GM06990 (cell line): ENCODE measurements around the gene CLEC20A.
A peak's percentile ranks its signal among the peaks of the same experiment; 100 is the strongest.

Experiments used
- DNase-seq: peaks from one replicate; pipeline ENCODE4 v3.0.0-alpha.2; 2011; ENCODE audit not compliant: insufficient read length; ENCODE audit errors: extremely low read depth
- H3K27me3 ChIP-seq: replicated peaks from 2 replicates; pipeline ENCODE4 v1.6.0; 2011; ENCODE audit warnings: low read length; ENCODE audit not compliant: control insufficient read depth, insufficient read depth
- H3K36me3 ChIP-seq: 2 replicates; pipeline ENCODE4 v1.5.1; 2011; ENCODE audit warnings: low read length; ENCODE audit not compliant: control insufficient read depth, insufficient read depth
- H3K4me3 ChIP-seq: replicated peaks from 2 replicates; pipeline ENCODE4 v1.5.1; 2011; ENCODE audit warnings: low read depth, mild to moderate bottlenecking, control low read depth, low read length
- TF ChIP-seq, protein P1 (sequence below): IDR thresholded peaks from 2 replicates; pipeline ENCODE4 v1.5.1; 2011; ENCODE audit warnings: low read length, control low read depth, mild to moderate bottlenecking, inconsistent platforms; ENCODE audit not compliant: insufficient read depth, poor library complexity, severe bottlenecking

CLEC20A gene

DNA sequence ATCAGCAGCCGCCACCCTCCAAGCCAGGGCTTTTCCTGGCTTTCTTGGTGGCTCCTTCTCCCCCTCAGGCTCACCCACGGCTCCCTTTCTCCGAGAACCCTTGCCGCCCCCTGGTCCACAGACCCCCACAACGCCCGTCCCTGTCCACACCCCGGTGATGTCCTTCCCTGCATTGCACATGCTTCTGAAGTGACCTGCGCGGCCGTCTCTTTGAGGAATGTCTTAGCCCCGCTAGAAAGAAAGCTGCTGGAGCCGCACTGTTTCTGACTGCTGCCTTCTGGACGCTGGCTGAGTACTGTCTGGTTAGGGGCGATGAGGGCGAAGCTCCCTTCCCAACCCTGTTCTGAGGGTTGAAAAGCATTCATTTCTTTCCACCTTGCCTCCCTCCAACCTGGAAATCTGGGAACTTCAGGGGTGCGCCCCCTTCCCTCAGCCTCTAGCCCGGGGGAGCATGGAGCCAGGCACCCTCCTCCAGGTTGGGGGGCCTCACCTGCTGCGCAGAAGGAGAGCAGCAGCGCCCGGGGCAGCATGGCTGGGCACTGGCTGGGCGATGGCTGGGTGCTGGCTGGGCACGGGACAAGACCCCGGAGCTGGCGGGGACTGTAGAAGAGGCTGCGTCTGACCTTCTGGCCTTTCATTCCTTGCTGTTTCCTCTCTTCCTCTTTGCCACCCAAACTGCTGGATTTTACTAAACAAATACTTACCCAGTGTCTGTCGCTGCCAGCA is at the start of gene CLEC20A:
CLEC20A (minus strand) TSS at position 555 of the 726 bp plus-strand sequence; CDS start at position 530, 25 bp downstream.
- DNase-seq, result no peak
- Histone ChIP-seq H3K27me3 (no peaks in the 10 kb centered on the region), H3K4me3 (no peak within 1 kb of the TSS), H3K36me3 (no peaks in the 10 kb centered on the region)
- TF ChIP-seq, protein P1, sequence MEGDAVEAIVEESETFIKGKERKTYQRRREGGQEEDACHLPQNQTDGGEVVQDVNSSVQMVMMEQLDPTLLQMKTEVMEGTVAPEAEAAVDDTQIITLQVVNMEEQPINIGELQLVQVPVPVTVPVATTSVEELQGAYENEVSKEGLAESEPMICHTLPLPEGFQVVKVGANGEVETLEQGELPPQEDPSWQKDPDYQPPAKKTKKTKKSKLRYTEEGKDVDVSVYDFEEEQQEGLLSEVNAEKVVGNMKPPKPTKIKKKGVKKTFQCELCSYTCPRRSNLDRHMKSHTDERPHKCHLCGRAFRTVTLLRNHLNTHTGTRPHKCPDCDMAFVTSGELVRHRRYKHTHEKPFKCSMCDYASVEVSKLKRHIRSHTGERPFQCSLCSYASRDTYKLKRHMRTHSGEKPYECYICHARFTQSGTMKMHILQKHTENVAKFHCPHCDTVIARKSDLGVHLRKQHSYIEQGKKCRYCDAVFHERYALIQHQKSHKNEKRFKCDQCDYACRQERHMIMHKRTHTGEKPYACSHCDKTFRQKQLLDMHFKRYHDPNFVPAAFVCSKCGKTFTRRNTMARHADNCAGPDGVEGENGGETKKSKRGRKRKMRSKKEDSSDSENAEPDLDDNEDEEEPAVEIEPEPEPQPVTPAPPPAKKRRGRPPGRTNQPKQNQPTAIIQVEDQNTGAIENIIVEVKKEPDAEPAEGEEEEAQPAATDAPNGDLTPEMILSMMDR, result no peak

DNA sequence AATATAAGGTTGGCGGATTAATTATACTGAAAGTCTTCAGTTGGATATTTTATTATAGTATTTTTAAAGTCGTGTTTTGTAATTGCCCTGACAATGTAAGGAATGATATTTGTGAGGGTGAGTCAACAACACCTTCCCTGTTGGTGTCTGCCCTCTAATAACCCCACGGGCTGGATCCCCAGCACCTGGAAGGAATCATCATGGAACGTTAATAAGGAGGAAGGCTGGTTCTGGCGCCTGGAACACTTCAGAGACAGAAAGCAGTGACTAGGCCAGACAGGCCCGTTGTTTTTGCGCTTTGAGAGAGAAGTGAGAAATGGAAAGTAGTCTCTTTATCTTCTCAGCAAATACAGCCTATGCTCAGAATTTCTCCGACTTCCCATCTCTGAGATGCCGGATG is 47.8 kb upstream of the CLEC20A start:
- H3K36me3 ChIP-seq, result no peaks in the 10 kb centered on the region
- DNase-seq, result no peak
- TF ChIP-seq, protein P1, result no peak
- H3K4me3 ChIP-seq, result no peak overlapping the region
- no peaks in the 10 kb centered on the region; the same call in none of the 2 replicates for H3K27me3 ChIP-seq

DNA sequence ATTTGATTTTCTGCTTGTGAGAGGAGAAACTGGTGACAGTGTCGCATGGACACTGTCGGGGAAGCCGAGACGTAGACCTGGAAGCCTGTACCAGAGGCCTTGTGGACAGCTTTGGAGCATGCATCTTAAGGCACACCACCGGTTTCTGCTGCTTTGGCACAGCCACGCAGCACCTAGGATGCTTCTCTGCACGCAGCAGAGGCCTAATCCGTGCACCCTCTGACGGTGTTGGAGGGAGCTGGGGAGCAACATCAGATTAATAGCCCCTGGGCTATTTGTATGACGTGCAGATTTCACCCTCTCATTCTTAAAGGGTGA is 46.5 kb upstream of the CLEC20A start:
- DNase-seq, result no peak
- TF ChIP-seq, protein P1, result no peak
- H3K36me3 ChIP-seq, result no peaks in the 10 kb centered on the region

DNA sequence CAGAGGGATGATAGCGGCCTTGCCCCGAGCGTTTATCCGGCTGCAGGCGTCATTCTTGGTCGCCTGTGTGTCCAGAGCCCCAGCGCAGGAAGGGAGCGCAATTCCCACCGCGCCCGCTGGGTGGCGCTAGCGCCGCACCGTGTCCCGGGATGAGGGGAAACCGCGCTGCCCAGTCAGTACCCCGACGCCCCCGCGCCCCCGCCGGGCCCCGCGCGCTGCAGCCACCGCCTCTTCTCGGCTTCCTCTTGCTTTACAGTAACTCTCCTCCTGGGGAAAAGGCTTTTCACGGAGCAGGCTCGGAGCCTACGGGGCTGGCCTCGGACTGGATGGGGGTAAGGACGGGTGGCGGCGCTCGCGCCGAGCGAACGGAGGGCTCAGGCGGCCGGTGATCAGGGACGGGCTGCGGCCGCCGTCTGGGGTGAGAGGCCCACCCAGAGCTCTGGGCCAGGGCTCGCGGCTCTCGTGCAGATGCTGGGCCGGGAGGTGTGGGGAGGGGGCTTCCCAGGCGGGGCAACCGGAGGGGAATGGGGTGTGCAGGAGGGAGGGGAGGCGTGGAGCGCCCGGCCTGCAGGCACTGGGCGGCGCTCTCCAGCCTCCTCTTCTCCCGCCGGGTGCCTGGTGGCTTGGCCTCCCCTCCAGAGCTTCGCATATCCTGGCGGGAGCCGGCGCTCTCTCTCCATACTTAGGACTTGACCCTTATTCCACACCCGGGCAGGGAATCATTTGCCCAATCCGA is 46.0 kb upstream of the CLEC20A start:
- Histone ChIP-seq H3K4me3 (peak overlapping the region; percentile 75), H3K27me3 (no peaks in the 10 kb centered on the region; the same call in none of the 2 replicates), H3K36me3 (no peaks in the 10 kb centered on the region)
- peak; percentile 91 for DNase-seq
- TF ChIP-seq, protein P1, result peak; percentile 73

More for the DNA sequence above, 46.5 kb upstream of the CLEC20A start:
- H3K4me3 ChIP-seq, result peak overlapping the region; percentile 75
- no peaks in the 10 kb centered on the region; the same call in none of the 2 replicates for H3K27me3 ChIP-seq

DNA sequence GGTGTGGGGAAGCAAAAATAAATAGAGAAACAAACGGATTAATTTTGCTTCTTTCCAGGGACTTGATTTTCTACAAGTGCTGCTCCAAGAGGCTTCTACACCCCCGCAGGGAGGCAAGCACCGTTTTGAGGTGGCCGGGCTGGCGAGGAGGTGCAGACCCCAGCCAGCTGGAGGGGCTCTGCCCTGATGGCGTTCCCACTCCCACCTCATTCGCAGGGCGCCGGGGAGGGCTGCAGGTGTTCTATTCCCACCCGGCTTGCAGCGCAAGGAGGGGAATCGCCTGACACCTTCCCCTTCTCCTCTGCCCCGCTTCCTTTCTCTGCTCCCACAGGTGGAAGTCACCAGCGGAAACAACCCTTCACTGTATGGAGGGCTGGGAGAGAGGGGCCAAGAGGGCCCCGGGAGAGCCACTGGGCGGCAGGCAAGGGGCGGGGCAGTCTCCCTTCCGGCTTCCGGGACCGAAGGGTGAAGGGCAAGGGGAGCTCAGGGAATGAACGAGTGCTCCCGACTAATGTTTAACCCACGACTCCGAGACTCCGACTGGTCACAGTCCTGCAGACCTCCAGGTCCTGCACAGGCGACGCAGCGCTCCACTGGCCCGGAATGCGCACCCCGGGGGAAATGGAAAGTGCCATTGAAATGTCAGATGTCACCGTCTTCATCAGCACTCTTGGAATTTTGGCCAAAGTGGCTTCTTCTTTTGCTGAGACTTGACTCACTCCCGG is 45.2 kb upstream of the CLEC20A start:
- H3K36me3 ChIP-seq, result no peaks in the 10 kb centered on the region
- DNase-seq, result peak; percentile 55
- H3K27me3 ChIP-seq, result no peaks in the 10 kb centered on the region; the same call in none of the 2 replicates
- H3K4me3 ChIP-seq, result peak overlapping the region; percentile 75
- TF ChIP-seq, protein P1, result peak; percentile 4
